ENCODE data around the gene FHIT.

Gene FHIT

DNA sequence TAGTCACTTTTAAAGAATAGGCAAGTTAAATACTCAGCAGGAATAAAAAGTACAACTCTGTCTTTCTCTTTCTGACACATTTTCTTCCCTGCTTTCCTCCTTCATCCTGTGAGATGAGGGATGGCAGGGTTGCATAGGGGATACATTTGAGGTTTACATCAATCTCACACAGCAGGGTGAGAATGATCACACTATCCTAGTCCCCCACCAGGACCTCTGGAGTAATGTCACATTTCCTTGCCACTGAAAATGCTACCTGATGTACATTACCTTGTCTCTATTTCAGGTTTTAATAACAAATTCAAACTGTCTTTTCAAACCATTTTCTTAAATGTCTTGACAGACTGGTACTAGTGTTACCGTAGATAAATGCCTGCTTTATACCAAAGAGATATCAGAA lies 816.9 kb downstream of the FHIT start:
- DNase-seq = no peak

DNA sequence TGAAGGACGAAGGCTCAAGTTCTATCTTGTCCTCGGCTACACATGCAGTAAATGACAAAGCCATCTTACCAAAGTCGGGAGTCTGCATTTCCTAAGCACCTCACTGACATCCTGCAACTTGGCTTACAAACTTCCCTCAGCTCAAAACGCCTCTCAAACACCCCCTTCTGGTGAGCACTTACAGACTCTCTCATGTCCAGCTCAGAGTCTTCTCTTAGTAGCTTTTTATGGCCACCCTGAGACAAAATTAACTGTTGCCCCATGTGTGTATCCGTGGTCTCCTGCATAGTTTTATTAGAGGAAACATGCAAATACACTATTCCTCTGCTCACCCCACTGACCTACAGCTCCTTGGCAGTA lies 819.7 kb downstream of the FHIT start:
- no peak for DNase-seq

DNA sequence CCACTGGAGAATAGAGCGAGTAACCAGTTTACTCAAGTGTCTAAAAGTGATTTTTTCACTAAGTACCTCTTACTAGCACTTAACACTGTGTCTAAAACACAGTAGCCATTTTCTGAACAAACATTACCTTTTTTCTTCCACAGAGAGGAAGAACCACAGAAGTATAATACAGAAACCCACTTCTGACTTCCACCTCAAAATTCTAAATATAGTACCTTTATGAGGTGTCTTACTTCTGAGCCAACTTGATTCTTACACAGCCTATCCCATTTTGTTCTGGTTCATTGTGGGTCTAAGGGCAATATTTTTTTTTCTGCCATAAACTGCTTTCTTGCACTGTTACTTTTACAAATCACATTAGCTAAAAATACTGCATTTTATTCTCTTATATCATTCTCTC lies 821.0 kb downstream of the FHIT start:
- DNase-seq = no peak

DNA sequence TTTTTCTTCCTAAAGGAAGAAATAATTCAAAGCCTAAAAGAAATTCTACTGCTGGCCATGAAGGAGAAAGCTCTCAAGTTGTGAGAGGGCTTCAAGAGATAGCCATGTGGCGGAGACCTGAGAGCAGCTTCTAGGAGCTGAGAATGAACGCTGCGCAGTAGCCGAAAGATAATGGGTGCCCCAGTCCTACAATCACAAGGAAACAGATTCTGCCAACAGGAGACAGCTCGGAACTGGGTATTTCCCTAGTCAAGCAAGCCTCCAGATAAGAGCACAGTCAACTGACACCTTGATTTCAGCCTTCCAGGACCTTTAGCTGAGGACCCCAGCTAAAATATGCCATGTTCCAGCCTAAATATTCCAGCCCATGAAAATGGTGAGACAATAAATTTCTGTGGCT lies 824.1 kb downstream of the FHIT start:
- no peak for DNase-seq

DNA sequence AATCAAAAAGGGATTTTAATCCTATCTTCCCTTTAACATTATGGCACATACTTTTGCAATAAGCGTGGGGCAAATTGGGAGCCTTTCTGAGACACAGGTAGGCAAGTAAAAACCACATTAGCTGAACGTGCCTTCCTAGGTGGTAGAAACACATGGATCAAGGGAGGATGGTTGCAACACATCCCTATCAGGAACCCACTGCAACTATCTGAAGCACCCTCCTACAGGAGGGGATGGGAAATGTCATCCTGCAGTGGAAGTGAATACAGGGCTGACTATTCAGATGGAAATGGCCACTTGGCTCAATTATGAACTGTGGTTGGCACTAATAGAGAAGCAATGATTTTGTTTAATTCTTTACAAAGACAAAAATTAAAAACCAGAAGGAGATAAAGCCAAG lies 826.3 kb downstream of the FHIT start:
- no peak for DNase-seq

DNA sequence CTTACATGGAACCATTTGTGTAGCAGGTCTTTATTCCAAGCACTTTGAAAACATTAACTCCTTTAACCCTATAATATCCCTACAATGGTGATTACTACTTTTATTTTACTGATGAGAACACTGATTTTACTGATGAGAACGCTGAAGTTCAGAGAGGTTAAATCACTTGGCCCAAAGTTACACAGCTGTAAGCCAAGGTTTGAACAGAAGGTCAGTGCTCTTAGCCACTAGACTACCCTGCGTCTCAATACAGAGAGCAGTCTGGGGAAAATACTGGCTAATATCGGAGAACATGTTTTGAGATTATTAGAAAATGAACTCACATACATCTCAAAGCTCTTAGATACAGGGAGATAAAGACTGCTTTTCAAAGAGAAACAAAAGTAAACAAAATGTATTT lies 827.2 kb downstream of the FHIT start:
- no peak for DNase-seq

DNA sequence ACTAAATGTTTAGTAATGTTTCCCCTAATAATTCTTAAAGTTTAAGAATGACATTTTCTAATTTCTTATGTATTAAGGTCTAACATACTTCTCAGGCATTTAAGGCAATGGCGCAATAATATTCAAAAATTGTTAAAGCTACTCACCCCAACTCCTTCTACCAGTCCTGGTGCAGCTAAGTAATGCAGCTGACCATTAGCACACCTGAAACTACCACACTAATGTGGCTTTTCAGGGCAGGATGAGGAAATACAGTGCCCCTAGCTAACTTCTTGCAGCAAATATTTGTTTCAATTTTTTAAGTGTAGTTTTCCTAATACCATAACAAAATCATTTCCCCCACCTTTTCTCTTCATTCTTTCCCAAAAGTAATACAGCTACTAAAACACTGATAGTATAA lies 827.7 kb downstream of the FHIT start:
- DNase-seq = no peak

DNA sequence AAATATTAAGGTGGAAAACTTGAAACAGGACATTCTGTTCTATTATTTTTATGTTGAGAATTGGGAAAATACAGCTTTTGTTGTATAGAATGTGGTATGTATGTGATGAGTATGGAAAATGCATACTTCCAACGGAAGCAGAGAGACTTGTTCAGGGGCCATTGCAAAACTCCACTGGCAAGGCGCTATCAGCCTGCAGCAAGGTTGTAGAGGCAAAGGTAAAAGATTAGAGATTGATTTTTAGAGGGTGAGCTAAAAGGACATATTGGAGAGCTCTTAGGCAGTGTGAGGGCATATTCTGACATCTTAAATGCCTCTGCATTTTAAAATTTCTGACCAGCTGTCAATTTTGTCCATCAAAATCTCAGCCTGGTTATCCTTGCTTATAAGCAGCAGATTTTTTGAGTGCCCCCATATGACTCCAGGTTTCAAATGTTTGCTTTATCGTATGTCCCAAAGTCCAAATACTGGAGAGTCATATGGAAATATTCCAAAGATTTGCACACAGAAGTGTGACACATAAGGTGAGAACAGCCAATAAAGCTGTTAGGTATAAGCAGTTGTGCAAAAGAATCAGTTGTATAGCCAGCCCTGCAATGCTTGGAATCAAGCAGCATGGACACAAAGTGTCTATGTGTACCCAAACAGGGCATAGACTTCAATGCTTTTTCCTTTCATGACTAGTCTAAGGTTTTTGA lies 829.4 kb downstream of the FHIT start:
- DNase-seq = no peak

DNA sequence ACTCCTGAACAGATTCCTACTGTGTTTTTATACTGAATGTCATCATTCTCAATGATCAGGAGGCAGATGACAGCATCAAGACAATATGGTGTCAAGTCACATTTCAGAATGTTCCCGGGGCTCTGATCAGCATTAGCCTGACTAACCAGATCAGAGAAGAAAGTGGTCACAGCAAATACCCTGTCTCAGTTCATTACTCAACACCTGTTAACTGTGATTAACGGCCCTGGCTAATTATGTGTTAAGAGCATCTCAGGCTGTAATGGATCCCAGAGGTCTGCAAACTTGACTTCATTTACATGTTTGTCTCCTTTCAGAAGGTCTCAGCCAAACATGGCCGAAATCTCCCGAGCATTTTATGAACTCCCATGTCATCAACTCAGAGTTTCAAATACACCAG lies 833.7 kb downstream of the FHIT start:
- DNase-seq = no peak

DNA sequence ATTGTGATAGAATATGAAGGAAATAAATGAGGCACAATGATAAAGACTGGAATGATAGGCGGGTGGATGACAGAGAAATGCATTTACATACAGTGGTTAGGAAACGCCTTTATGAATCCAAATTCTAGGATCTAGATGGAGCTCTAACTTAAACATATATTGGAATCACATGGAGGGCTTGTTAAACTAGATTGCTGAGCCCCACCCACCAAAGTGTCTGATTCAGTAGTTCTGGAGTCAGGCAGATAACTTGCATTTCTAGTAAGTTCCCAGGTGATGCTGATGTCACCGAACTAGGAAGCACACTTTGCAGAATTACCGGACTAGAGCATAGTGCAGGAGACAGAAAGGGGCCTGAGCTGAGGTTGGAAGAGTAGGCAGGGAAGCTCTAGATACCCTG lies 837.2 kb downstream of the FHIT start:
- DNase-seq = no peak

DNA sequence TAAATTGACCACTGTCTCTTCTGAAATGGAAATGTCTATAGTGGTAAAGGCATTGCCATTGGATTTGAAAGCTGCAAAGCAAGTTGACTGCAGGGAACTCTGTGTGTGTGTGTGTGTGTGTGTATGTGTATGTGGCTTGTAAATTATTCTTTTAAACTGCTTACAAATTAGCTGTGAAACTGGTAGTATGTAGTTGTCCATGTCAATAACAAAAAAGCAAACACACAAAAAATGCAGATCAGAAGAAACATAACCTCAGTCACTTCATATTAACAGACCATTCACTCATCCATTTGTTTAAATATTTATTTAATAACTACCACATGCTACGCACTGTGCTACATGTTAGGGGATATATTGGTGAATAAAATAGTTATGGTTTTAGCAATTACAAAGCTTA lies 837.7 kb downstream of the FHIT start:
- no peak for DNase-seq

DNA sequence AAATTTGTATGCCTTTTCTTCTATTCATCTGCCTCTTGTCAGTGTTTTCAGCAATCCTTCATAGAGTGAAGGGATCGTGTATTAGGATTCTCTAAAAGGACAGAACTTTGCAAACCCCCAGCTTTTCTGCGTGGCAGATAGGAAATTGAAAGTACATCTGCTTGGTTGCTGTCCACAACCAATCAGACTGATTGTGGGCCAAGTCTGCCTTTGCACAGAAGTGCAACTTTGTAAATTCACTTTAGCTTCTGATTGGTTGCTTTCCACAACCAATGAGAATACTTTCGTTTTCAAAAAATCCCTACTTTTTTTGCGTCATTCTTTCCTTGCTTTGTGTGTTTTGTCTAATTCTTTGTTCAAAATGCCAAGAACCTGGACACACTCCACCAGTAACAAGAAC lies 847.4 kb downstream of the FHIT start:
- no peak for DNase-seq

DNA sequence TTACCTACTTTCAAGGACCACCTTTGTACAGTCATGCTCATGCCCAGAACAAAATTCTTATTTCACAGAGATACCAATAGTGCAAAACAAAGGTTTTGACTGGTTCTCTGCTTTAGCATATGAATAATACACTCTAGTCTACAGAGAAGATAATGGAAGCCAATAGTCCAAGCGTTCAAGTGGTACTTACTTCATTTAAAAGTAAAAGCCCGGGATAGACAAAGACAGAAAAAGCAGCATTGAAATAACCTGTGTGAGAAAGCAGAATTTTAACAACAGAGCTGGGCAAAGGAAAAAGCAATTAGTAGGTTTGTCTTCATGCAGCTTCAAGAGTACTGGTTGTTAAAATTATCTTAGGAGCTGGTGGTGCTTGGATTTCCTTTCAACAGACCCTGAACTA lies 848.3 kb downstream of the FHIT start:
- DNase-seq = no peak

DNA sequence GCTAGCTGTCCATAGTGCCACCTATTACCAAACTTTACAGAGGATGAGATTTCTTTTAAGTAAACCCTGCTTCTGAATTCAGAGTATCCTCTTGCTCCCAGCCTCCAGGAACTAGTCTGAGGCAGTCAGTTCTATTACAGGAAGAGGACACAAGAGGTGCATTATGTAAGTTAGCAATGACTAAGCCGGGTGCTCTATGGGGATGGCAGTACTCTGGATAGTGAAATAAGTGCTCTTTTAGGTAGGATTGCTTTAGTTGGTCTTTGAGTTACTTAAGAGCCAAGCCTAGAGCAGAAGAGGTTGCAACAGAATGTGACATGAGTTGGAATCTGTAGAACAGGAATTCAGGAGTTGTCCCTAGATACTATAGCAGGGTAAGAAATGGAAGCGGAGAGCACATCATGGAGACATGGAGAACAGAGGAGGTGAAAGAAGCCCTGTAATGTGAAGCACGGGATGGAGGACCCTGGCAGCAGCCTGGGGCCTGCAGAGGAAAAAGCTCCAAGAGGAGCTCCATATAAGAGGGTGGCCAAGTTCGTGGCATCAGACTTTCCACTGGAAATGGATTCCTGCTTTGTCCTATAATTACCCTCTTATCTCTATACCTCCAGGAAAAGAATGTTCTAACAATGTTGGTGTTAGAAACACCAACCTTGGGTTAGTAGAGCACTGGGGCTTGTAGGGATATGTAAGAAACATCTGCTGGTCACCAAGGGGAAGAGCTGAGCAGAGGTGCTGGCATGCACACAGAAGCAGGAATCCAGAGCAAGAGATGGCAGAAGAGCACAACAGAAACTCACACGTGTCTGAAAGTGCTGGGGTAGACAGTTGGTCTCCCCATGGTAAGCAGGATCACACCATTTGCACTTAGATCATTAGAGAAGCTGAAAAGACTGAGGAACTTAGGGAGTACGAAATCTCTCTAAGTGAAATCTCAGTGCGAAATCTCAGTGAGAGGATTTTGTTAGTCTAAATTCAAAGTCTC lies 851.1 kb downstream of the FHIT start:
- no peak for DNase-seq

DNA sequence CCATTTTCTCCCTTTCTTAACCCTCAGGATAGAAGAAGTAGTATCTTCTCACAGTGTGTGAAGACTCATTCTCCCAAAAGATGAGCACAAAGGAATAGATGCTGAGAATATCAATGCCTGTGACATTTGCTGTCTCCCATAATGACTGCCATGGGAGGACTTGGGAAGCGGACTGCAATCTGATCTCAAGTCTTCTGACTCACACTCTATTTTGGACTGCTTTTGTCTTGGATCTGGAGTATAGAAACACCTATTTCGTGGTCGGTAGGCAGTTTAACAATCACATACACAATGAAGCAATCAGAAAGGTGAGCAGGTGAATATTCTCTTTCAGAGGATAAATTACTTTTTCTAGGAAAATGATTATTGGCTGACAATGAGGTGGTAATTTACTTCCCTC lies 852.0 kb downstream of the FHIT start:
- DNase-seq = no peak

DNA sequence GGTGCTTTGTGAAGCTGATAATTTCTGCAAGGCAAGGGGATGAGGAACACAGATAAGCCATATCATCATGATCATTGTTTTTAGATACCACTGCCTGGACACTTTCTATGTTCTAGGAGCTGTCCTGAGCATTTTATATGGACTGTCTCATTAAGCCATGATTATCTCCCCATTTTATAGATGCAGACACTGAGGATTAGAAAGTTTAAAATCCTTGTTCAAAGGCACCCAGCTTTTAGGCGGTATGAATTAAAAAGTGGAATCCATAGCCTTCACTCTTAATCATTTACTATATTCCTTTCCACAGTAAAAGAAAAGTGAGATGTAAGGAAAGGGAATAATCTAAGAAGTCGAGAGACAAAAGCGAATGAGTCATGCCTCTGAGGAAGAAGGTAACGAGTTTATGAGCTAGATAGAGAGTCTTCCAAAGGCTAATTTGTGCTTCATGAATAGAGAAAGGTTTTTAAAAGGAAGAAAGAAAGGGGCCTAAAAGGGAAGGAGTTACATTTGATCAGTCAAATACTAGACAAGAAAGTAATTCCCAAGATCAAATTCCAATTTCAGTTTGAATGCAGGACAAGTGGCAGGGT lies 856.0 kb downstream of the FHIT start:
- no peak for DNase-seq

DNA sequence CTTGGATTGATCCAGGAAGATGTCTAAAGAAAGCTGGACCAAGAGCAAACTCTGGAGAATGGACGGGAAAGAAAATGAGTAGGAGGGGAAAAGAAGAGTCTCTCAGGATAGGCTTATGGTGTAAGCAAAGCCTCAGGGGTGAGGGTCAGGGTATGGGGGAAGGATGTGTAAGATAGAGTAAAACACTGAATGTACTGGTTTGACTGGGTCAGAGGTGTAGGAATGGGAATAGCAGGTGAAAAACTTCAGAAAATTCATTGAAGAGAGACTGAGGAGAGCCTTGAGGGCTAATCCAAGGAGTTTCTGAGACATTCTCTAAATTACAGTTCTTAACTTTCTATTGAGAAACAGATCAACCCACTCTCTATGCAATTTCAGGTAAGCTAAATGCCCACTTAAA lies 857.3 kb downstream of the FHIT start:
- no peak for DNase-seq

DNA sequence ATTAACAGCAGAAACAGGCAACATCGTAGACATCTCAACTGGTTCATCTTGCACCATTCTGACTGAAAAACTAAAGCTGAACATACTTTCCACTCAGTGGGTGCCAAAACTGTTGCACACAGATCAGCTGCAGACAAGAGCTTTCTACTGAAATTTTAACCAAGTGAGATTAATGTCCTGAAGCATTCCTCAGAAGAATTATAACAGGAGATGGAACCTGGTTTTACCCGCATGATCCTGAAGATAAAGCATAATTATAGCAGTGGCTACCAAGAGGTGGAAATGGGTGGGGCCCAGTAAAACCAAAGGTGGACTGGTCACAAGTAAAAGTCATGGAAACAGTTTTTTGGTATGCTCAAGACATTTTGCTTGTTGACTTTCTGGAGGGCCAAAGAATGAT lies 858.8 kb downstream of the FHIT start:
- DNase-seq = no peak

DNA sequence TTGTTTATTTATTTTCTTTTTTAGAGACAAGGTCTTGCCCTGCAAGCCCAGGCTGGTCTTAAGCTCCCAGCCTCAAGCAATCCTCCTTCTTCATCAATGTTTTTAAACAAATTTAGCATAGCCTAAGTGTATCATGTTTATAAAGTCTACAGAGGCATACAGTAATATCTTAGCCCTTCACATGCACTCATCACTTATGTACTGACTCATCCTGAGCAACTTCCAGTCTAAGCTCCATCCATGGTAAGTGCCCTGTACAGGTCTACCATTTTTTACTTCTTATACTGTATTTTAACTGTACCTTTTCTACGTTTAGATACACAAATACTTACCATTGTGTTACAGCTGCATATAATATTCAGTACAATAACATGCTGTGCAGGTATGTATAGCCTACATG lies 860.0 kb downstream of the FHIT start:
- DNase-seq = no peak

DNA sequence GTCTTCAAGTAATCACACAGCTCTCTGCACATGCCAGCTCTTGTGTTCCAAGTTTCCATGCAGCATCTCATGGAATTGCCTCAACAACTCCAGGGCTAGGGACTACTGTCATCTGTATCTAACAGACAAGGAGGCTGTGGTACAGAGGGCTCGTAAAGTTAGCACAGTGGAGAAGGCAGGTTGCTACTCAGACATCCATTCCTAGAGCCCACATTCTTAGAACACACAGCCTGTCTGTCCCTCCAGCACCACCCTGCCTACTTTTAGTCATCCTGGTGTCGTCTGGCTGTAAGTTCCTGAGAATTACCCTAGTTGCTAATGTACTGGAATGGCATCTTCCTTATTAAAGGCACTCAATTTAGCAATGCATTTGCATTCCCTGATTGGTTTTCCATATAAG lies 862.5 kb downstream of the FHIT start:
- no peak for DNase-seq

DNA sequence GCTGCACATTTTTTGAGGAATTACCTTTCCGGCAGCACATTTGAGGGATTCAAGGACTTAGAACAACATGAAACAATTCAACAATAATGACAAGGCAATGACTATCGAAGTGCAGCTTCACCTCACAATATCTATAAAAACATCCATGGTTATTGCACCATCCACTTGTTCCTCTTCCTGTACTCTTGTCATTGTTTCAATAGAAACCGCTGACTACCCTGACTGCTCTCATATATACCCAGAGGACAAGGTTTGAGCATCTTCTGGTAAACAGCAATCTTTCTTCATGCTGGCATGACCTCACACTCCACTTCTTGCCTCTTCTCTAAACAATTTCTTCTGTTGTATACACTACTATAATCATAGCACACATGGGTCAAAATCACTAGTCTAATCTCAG lies 864.9 kb downstream of the FHIT start:
- DNase-seq = no peak

DNA sequence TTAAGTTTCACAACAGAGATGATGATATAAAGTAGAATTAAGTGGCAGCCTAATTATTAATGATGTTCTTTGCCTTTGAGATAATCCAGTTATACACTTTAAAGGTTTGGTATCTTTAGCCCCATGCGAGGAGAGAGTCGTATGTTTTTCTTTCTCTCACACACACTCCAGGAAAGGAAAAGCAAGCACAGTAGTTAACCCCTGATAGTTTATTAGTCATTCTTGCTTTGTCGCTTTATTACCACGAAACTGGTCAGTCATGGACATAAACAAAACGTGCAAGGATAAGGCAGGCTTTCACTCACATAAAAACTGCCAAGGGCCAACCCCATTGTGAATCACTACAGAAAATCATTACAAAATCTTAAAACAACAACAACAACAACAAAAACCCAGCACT lies 866.9 kb downstream of the FHIT start:
- DNase-seq = no peak

DNA sequence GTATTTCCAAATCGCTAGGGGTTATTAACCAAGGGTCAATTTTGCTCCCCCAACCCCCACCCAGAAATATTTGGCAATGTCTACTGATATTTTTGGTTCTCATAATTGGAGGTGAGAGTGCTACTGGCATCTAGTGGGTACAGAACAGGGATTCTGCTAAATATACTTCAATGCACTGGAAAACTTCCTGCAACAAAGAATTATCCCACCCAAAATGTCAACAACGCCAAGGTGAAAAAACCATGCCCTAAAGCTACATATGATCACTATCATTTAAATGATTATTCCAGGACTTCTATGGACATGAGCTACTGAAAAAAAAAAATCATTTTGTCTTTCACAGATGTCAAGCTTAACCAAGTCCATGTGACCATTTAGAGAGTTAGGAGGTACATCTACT lies 867.9 kb downstream of the FHIT start:
- no peak for DNase-seq

DNA sequence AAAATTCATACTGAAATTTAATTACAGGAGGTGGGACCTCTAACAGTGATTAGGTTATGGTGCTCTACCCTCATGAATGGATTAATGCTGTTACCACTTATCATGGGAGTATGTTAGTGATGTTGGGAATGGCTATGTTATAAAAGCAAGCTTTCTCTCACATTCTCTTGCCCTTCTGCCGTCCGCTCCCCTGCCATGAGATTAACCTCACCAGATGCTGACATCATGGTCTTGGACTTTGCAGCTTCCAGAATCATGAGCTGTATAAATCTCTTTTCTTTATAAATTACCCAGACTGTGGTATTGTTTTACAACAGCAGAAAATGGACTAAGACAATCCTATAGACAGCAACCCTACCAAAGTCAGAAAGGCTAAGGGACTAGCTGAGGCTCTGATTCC lies 884.8 kb downstream of the FHIT start:
- DNase-seq = no peak

Data from activated CD4-positive, alpha-beta T cell treated with anti-CD3 and anti-CD28 coated beads for 4 hours (primary cell).